IPS-15b (cell line): ENCODE data around the gene LRRIQ1.
"Not testable (repeated sequence)": the region's sequence is repeated elsewhere in the genome, so short reads cannot be mapped to it uniquely, and the experiment has no call there.

Source experiments
- H3K27me3 ChIP-seq: one replicate; pipeline ENCODE4 v1.6.1; 2013; ENCODE audit warnings: low read length; ENCODE audit not compliant: control insufficient read depth, insufficient read depth
- H3K36me3 ChIP-seq: one replicate; pipeline ENCODE4 v1.6.1; 2013; ENCODE audit warnings: low read length; ENCODE audit not compliant: control insufficient read depth, insufficient read depth
- H3K4me1 ChIP-seq: one replicate; pipeline ENCODE4 v1.6.1; 2013; ENCODE audit warnings: mild to moderate bottlenecking, low read length; ENCODE audit not compliant: control insufficient read depth, insufficient read depth
- H3K4me3 ChIP-seq: one replicate; pipeline ENCODE4 v1.5.1; 2013; ENCODE audit warnings: low read depth, low read length
- H3K9ac ChIP-seq: one replicate; pipeline ENCODE4 v1.6.1; 2013; ENCODE audit warnings: low read depth, mild to moderate bottlenecking, low read length
- H3K9me3 ChIP-seq: one replicate; pipeline ENCODE4 v1.6.1; 2013; ENCODE audit warnings: mild to moderate bottlenecking, low read length; ENCODE audit not compliant: control insufficient read depth, insufficient read depth

LRRIQ1 gene, protein sequence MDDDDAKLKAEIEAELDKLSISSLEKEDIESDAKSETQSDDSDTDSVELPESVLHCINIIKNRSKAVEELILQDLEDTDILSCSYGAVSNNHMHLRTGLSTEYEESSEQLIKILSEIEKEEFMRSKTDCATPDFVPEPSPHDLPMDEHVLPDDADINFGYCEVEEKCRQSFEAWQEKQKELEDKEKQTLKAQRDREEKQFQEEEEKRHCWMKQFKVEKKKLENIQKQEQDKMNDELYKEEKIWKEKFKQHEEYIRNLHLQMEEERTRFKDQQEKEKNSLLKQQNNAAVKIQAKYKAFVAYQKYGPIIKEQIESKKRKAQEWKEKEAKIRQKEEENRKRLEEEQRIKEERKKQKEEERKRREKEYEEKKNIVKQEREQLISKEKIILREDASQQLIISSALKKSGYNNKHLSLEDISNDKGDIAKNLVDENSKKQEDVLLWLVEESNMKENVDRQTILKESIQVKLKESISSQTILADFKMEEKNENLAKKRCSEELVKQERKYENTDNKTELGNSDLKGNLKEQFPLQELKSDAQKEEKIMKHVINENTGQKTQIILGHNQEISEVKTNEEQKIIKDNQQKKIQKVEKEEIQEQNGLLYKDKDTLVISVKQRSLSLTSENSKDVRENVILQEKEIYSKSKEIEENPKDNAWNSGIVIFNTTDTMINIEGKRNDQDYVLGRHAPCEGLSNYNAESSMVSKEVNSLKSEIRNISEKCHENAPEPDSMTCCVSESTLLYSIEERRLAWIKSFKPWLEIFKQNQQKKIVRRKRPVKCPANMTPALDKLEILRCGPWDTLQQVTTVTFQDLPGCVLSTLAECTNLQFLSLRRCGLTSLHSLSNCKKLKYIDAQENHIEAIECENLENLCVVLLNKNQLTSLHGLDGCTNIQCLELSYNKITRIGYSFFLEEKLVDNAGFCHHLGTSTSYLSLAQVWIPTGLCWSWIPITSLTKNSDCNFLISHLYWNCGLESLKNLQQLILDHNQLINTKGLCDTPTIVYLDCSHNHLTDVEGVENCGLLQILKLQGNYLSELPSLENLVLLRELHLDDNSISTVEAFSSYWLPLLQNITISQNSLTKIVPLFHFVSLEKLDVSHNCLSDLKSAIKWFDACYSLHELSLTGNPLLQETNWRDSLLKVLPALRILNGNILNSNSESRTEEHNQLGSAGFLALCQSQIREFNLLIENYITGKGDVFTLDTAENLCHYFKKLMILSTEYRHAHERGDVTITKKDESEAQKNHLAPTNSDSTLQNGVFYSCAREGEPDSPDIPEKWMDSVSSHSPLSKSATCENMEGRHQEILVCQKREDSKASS (N-terminal part only)

DNA sequence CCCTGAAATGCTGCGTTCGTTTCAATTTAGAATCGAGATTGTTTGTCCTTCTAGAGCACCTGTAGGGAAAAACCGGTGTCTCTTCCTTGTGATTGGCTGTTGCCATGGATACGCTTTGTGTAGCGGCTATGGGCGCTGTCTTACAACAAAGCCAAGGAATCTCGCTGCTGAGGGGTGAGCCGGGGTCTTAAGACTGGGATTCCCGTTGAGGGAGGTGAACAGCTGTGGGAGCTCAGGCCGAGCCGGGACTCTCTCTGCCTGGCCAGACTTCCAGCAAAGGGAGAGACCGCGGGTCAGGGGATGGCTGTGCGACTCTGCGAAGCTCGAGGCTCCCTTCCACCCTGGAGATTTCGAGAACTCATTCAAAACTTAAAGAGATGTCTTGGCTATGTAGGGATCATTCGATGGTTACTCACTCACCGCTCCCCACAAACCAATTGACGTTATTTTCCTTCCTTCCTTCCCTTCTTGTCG lies at the start of gene LRRIQ1, which contains the start of gene TSPAN19:
Gene LRRIQ1, plus strand, starts transcription at position 118 of the 474 bp plus-strand sequence. CDS start 1,826 bp downstream, outside the sequence.
Gene TSPAN19, minus strand, starts transcription at position 44 of the 474 bp plus-strand sequence. CDS start 6,331 bp downstream, outside the sequence.
- Histone ChIP-seq H3K4me3 (peak within 1 kb of the TSS; percentile 82), H3K9ac (no peak within 1 kb of the TSS), H3K27me3 (no peaks in the 10 kb centered on the region), H3K4me1 (no peaks in the 10 kb centered on the region), H3K9me3 (no peaks in the 10 kb centered on the region), H3K36me3 (no peaks in the 10 kb centered on the region)

DNA sequence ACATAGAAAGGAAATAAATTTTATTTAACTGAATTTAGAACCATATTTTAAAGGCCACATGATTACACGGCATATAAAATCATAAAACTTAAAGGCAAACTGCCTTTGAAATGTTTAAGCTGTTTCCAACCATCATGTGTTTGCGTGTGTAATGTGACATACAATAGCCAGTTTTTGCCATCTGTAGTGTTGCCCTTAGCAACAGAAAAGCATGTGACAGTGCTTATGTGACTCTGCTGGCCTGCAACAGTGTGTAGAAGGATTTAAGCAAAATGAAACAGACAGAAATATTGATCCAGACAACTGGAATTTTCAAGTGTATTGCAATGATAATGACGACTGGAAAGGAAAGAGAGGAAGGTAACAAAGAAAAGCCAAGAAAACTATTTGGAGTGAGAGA lies 49.6 kb upstream of the LRRIQ1 start:
- H3K4me3 ChIP-seq = no peak overlapping the region
- peaks cover 4% of the 10 kb centered on the region for H3K4me1 ChIP-seq
- no peak overlapping the region for H3K9ac ChIP-seq
- no peaks in the 10 kb centered on the region for H3K9me3 ChIP-seq
- no peaks in the 10 kb centered on the region for H3K36me3 ChIP-seq
- H3K27me3 ChIP-seq = no peaks in the 10 kb centered on the region

DNA sequence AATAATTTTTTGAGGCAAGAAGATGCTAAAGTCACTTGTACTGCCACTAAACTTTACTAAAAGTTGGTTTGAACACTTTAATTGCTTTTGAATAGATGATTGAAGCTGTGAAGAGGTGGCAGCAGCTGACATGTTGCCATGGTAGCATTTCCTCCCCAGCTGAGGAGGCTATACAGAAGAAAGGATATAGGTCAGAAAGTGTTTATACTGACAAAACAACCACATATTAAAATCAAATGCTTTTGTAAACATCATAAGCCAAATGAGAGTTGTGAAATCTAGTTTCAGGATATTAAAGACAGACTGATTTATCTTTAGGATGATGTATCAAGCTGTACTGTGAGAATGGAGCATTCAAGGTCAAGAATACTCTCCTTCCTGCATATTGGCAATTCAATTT lies 41.7 kb upstream of the LRRIQ1 start:
- Histone ChIP-seq H3K4me3 (no peak overlapping the region), H3K9me3 (no peaks in the 10 kb centered on the region), H3K27me3 (no peaks in the 10 kb centered on the region), H3K4me1 (no peaks in the 10 kb centered on the region), H3K36me3 (no peaks in the 10 kb centered on the region), H3K9ac (no peak overlapping the region)

DNA sequence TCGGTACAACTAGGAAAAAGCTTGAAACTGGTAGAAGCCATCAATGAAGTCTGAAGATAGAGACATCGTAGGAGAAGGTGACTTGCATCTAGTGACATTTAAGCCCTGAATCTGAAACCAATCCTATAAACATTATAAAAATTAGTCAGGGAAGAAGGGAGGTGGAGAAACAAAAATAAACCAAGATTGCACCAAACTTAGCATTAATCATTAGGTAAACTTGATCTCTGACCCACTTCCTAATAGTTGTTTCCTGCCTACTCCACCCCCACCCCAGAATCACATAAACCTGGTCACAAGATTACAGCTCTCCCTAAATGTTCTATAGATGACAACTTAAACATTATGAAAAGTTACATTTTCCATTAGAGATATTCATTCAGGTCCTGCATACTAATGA lies 40.5 kb upstream of the LRRIQ1 start:
- Histone ChIP-seq H3K36me3 (no peaks in the 10 kb centered on the region), H3K9me3 (no peaks in the 10 kb centered on the region), H3K4me3 (no peak overlapping the region), H3K27me3 (no peaks in the 10 kb centered on the region), H3K9ac (no peak overlapping the region), H3K4me1 (no peaks in the 10 kb centered on the region)

DNA sequence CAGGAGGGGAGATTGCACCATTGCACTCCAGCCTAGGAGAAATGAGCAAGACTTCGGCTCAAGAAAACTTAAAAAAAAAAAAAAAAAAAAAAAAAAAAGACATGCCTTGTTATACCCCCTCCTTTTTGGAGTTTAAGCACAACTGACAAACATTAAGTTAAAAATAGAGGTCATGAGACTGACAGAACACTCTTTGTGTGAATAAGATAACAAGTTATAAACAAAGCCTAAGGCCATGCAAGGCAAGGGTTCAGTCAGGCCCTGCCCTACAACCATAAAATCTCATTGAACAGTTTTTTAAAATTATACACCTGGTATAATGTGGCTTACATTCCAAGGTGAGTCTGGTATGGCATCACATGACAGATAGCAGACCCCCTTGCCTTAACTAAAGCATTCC lies 39.4 kb upstream of the LRRIQ1 start:
- Histone ChIP-seq H3K27me3 (no peaks in the 10 kb centered on the region), H3K4me1 (no peaks in the 10 kb centered on the region), H3K9ac (no peak overlapping the region), H3K9me3 (no peaks in the 10 kb centered on the region), H3K36me3 (no peaks in the 10 kb centered on the region), H3K4me3 (no peak overlapping the region)

DNA sequence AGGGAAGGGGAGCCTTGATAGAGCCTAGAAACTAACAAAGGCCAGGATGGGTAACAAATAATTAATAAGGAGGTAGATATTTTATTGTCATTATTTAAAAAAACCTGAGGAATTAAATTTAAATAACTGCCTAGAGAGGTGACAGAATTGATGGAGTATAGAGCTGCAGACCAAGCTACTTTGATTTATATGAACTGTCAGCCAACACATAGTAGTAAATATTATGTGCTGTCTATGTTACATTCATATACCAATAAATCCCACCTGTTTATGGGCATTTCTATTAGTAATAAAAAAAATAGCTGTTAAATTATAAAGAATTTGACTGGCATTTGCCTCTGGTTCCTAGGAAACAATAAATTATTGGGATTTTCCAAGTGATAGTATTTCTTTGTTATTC lies 37.8 kb upstream of the LRRIQ1 start:
- no peaks in the 10 kb centered on the region for H3K27me3 ChIP-seq
- H3K36me3 ChIP-seq = no peaks in the 10 kb centered on the region
- H3K4me3 ChIP-seq = no peak overlapping the region
- no peak overlapping the region for H3K9ac ChIP-seq
- H3K9me3 ChIP-seq = no peaks in the 10 kb centered on the region
- H3K4me1 ChIP-seq = no peaks in the 10 kb centered on the region

DNA sequence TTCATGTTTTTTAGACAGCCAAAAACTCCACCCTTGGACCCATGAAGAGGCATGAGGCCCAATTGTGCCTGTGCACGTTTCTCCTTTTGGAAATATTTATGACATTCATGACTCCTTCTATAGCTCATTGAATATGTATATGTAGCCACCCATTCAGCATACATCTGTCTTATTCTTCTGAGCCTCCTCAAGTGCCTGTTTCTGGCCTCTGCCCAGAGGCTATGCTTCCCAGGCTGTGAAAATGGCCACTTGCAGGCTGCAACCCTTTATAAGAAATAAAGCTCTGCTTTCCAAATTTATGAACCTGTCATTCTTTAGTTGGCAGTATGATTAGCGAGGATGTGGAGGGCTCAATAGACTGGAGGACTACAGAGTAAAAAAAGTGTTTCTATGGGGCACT lies 35.4 kb upstream of the LRRIQ1 start:
- H3K9ac ChIP-seq = no peak overlapping the region
- H3K4me3 ChIP-seq = no peak overlapping the region
- H3K4me1 ChIP-seq = no peaks in the 10 kb centered on the region
- no peaks in the 10 kb centered on the region for H3K36me3 ChIP-seq
- H3K27me3 ChIP-seq = no peaks in the 10 kb centered on the region
- no peaks in the 10 kb centered on the region for H3K9me3 ChIP-seq

DNA sequence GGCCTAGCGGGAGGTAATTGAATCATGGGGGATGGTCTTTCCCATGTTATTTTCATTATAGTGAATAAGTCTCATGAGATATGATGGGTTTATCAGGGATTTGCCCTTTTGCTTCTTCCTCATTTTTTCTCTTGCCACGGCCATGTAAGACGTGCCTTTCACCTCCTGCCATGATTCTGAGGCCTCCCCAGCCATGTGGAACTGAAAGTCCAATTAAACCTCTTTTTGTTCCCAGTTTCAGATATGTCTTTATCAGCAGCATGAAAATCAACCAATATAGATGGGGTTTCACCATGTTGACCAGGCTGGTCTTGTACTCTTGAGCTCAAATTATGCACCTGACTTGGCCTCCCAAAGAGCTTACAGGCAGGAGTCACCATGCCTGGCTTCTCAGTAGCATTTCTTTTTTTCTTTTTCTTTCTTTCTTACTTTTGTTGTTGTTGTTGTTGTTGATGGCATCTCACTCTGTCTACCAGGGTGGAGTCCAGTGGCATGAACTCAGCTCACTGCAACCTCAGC lies 33.3 kb upstream of the LRRIQ1 start:
- no peaks in the 10 kb centered on the region for H3K4me1 ChIP-seq
- H3K9me3 ChIP-seq = no peaks in the 10 kb centered on the region
- H3K36me3 ChIP-seq = no peaks in the 10 kb centered on the region
- H3K9ac ChIP-seq = no peak overlapping the region
- H3K4me3 ChIP-seq = no peak overlapping the region
- H3K27me3 ChIP-seq = no peaks in the 10 kb centered on the region

DNA sequence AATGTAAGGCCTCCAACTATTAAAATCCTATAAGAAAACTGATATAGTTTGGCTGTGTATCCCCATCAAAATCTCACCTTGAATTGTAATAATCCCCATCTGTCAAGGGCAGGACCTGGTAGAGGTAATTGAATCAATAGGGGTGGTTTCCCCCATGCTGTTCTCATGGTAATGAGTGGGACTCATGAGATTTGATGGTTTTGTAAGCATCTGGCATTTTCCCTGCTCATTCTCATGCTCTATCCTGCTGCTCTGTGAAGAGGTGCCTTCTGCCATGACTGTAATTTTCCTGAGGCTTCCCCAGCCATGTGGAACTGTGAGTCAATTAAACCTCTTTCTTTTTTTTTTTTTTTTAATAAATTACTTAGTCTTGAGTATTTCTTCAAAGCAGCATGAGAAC lies 31.9 kb upstream of the LRRIQ1 start:
- no peaks in the 10 kb centered on the region for H3K27me3 ChIP-seq

DNA sequence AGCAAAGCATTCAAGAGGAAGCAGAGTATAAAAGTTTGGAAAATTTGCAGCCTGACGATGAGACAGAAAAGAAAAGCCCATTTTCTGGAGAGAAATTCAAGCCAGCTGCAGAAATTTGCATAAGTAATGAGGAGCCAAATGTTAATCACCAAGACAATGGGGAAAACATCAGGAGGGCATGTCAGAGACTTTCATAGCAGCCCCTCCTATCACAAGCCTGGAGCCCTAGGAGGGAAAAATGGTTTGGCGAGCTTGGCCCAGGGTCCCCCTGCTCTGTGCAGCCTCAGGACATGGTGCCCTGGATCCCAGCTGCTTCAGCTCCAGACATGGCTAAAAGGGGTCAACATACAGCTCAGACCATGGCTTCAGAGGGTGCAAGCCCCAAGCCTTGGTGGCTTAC lies 31.1 kb upstream of the LRRIQ1 start:
- H3K9me3 ChIP-seq, H3K27me3 ChIP-seq, H3K4me1 ChIP-seq, H3K36me3 ChIP-seq, H3K4me3 ChIP-seq, H3K9ac ChIP-seq: not testable (repeated sequence)

More for the DNA sequence above, 31.9 kb upstream of the LRRIQ1 start:
- Histone ChIP-seq H3K4me3 (no peak overlapping the region), H3K9me3 (no peaks in the 10 kb centered on the region), H3K36me3 (no peaks in the 10 kb centered on the region), H3K9ac (no peak overlapping the region), H3K4me1 (no peaks in the 10 kb centered on the region)

DNA sequence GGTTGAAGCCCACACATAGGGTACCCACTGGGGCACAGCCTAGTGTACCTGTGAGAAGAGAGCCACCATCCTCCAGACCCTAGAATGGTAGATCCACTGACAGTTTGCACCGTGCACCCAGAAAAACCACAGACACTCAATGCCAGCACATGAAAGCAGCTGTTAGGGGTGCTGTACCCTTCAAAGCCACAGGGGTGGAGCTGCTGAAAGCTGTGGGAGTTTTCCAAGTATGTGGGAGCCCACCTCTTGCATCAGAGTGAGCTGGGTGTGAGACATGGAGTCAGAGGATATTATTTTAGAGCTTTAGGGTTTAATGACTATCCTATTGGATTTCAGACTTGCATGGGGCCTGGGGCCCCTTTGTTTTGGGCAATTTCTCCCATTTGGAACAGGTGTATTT lies 30.5 kb upstream of the LRRIQ1 start:
- H3K9ac ChIP-seq = no peak overlapping the region
- no peak overlapping the region for H3K4me3 ChIP-seq
- no peaks in the 10 kb centered on the region for H3K9me3 ChIP-seq
- H3K4me1 ChIP-seq = no peaks in the 10 kb centered on the region
- no peaks in the 10 kb centered on the region for H3K27me3 ChIP-seq
- H3K36me3 ChIP-seq = no peaks in the 10 kb centered on the region
